PC-3 (cell line): ENCODE measurements around the gene TCAF1. TPM values are rescaled to one million over a fixed set of nuclear protein-coding genes. Genes with fewer than 3 reads are reported as not detected.
A peak's percentile ranks its signal among the peaks of the same experiment; 100 is the strongest.
"Not testable (repeated sequence)": the region's sequence is repeated elsewhere in the genome, so short reads cannot be mapped to it uniquely, and the experiment has no call there.

ENCODE experiments used
- ATAC-seq: fragments of 200-7000 bp; cut with Tn5 transposase; 2 replicates; pipeline ENCODE4 v1.9.1; 2020; ENCODE audit warnings: mild to moderate bottlenecking, moderate library complexity
- BruUV-seq: library from RNA; stranded (reverse); fragments of 400-500 nt; replicated peaks from 2 replicates; lab custom pipeline; 2021; lab: Mats Ljungman, UMichigan
- CTCF ChIA-PET: fragments of 300-600 bp; sonication (Branson Sonifier 250); formaldehyde crosslinking; loops from one replicate; lab custom pipeline; 2022; ENCODE audit warnings: antibody characterized with exemption; lab: Charles Lee
- POLR2A ChIA-PET: fragments of 300-600 bp; sonication (Branson Sonifier 250); formaldehyde crosslinking; loops from one replicate; lab custom pipeline; 2022; ENCODE audit warnings: antibody characterized with exemption; ENCODE audit not compliant: unreplicated experiment; lab: Charles Lee
- DNase-seq: peaks from one replicate; pipeline ENCODE4 v3.0.0-alpha.2; 2015
- H2AFZ ChIP-seq: fragments of 300-600 bp; sonication (generic); 2 replicates; pipeline ENCODE4 v1.6.0; 2016; ENCODE audit warnings: antibody characterized with exemption, low read length
- H3F3A ChIP-seq: fragments of 300-600 bp; sonication (generic); one replicate; pipeline ENCODE4 v1.6.0; 2017; ENCODE audit warnings: antibody characterized with exemption, low read length, control low read depth, mild to moderate bottlenecking; ENCODE audit not compliant: unreplicated experiment
- H3K27ac ChIP-seq: fragments of 300-600 bp; sonication (generic); 2 replicates; pipeline ENCODE4 v1.5.1; 2016; ENCODE audit warnings: mild to moderate bottlenecking, low read length
- H3K27me3 ChIP-seq: fragments of 300-600 bp; sonication (generic); 2 replicates; pipeline ENCODE4 v1.6.1; 2016; ENCODE audit warnings: low read length, mixed read lengths
- H3K36me3 ChIP-seq: fragments of 300-600 bp; sonication (generic); 2 replicates; pipeline ENCODE4 v1.6.1; 2016; ENCODE audit warnings: low read depth, mixed run types, low read length, mixed read lengths
- H3K4me1 ChIP-seq: fragments of 300-600 bp; sonication (generic); 2 replicates; pipeline ENCODE4 v1.5.1; 2016; ENCODE audit warnings: low read length; ENCODE audit not compliant: insufficient read depth
- H3K4me2 ChIP-seq: fragments of 300-600 bp; sonication (generic); 2 replicates; pipeline ENCODE4 v1.6.0; 2016; ENCODE audit warnings: low read length
- H3K4me3 ChIP-seq: fragments of 300-600 bp; sonication (generic); 2 replicates; pipeline ENCODE4 v1.5.1; 2016; ENCODE audit warnings: mild to moderate bottlenecking, low read length, mixed read lengths
- H3K79me2 ChIP-seq: fragments of 300-600 bp; sonication (generic); 2 replicates; pipeline ENCODE4 v1.6.1; 2017; ENCODE audit warnings: low read length, mixed read lengths
- H3K9ac ChIP-seq: fragments of 300-600 bp; sonication (generic); 2 replicates; pipeline ENCODE4 v1.6.0; 2016; ENCODE audit warnings: mild to moderate bottlenecking, low read length
- H3K9me2 ChIP-seq: fragments of 300-600 bp; sonication (generic); replicated peaks from 2 replicates; pipeline ENCODE4 v1.6.1; 2016; ENCODE audit warnings: mixed run types, low read length, mixed read lengths
- H3K9me3 ChIP-seq: fragments of 300-600 bp; sonication (generic); 2 replicates; pipeline ENCODE4 v1.6.1; 2016; ENCODE audit warnings: low read length, mixed read lengths
- H4K20me1 ChIP-seq: fragments of 300-600 bp; sonication (generic); 2 replicates; pipeline ENCODE4 v1.6.1; 2016; ENCODE audit warnings: low read length, mixed read lengths
- CTCF ChIP-seq: fragments of 300-600 bp; sonication (generic); conservative IDR thresholded peaks from 2 replicates; pipeline ENCODE4 v1.5.1; 2017; ENCODE audit warnings: antibody characterized with exemption, low read depth, mild to moderate bottlenecking, low read length
- EZH2 ChIP-seq: fragments of 300-600 bp; sonication (generic); IDR thresholded peaks from one replicate; pipeline ENCODE4 v1.6.1; 2017; ENCODE audit warnings: antibody characterized with exemption, mild to moderate bottlenecking, low read length; ENCODE audit not compliant: unreplicated experiment
- EZH2phosphoT487 ChIP-seq: fragments of 300-600 bp; sonication (generic); IDR thresholded peaks from 2 replicates; pipeline ENCODE4 v1.6.1; 2018; ENCODE audit warnings: mild to moderate bottlenecking, antibody characterized with exemption, low read length, borderline replicate concordance
- intact Hi-C: fragments of 100-400 bp; cut with micrococcal nuclease; formaldehyde crosslinking; loops from 2 replicates; pipeline ENCODE4 v1.9.0; 2023
- total RNA-seq: library from RNA; depleted of rRNA; stranded (reverse); fragments of >200 nt; gene quantifications from 2 replicates; pipeline ENCODE4 v1.2.3, GENCODE V29; 2014

TCAF1 gene
- total RNA-seq, 1 experiment from 2014 or later = 12.4 TPM

- Histone ChIP-seq H4K20me1 (no peaks in the 10 kb centered on the region), H3K27me3 (no peaks in the 10 kb centered on the region), H3K9me2 (no peaks in the 10 kb centered on the region), H3K4me1 (no peaks in the 10 kb centered on the region), H2AFZ (no peak overlapping the region), H3K9ac (no peak overlapping the region), H3F3A (no peaks in the 10 kb centered on the region), H3K4me3 (no peak overlapping the region), H3K4me2 (no peak overlapping the region), H3K9me3 (no peaks in the 10 kb centered on the region), H3K27ac (no peak overlapping the region), H3K79me2 (no peaks in the 10 kb centered on the region), H3K36me3 (no peaks in the 10 kb centered on the region)
- no TSS peak for BruUV-seq
- ChIA-PET POLR2A (no interaction called here), CTCF (interaction anchor here (0.5 kb wide), 1 partner anchor 17 kb away, joined by 3 read pairs; no protein-coding TSS in a partner anchor)
- ATAC-seq = no peak
- DNase-seq = no peak
- intact Hi-C loops = no loop called here
- TF ChIP-seq EZH2phosphoT487 = no peak
- TF ChIP-seq EZH2 = no peak
- TF ChIP-seq CTCF = no peak
Measured at GRCh38 chr7:143876218-143876617, 25.8 kb downstream of the TCAF1 start.

- H3K27me3 ChIP-seq, H3F3A ChIP-seq, H3K9me3 ChIP-seq, H2AFZ ChIP-seq, H3K79me2 ChIP-seq, H3K27ac ChIP-seq, H4K20me1 ChIP-seq, BruUV-seq, H3K4me1 ChIP-seq, DNase-seq, H3K4me3 ChIP-seq, H3K36me3 ChIP-seq, ATAC-seq, POLR2A ChIA-PET, H3K9me2 ChIP-seq, intact Hi-C loops, CTCF ChIA-PET, H3K9ac ChIP-seq, H3K4me2 ChIP-seq: not testable (repeated sequence)
Measured at GRCh38 chr7:143873242-143873641, 28.7 kb downstream of the TCAF1 start.

- H3K79me2 ChIP-seq, H3K9me2 ChIP-seq, H3K4me3 ChIP-seq, H3K9me3 ChIP-seq, H3K4me2 ChIP-seq, H3K27ac ChIP-seq, H3K27me3 ChIP-seq, H3F3A ChIP-seq, POLR2A ChIA-PET, H4K20me1 ChIP-seq, DNase-seq, intact Hi-C loops, H3K4me1 ChIP-seq, H2AFZ ChIP-seq, H3K36me3 ChIP-seq, BruUV-seq, CTCF ChIA-PET, H3K9ac ChIP-seq: not testable (repeated sequence)
- peak; percentile 96 for ATAC-seq
Measured at GRCh38 chr7:143871534-143871933, 30.4 kb downstream of the TCAF1 start.

- BruUV-seq, H3K27me3 ChIP-seq, CTCF ChIA-PET, ATAC-seq, H3K27ac ChIP-seq, H3K4me2 ChIP-seq, H3K9me2 ChIP-seq, H3K9ac ChIP-seq, H2AFZ ChIP-seq, H3K36me3 ChIP-seq, intact Hi-C loops, H4K20me1 ChIP-seq, H3K4me1 ChIP-seq, H3K79me2 ChIP-seq, H3K4me3 ChIP-seq, H3F3A ChIP-seq, DNase-seq, POLR2A ChIA-PET, H3K9me3 ChIP-seq: not testable (repeated sequence)
Measured at GRCh38 chr7:143857994-143858393, 44.0 kb downstream of the TCAF1 start.

DNA sequence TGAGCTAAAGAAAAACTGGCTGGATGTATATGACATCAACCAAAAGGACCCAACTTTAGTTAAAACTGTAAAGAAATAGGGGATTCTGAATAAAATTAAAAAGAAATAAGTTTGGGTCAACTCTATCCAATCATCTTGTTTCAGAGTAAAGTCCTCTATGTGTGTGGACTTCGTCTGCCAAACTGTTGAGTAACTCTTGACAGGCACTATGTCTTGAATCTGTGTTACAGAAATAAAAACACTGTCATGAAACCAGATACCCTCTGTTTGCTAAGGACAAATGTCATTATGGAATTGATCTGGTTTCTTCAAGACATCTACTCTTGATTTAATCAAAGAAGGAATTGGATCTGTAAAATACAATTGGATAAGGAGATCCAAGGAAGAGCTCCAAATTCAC is 46.5 kb downstream of the TCAF1 start:
- ATAC-seq, DNase-seq, H3K4me3 ChIP-seq, H3K27me3 ChIP-seq, H3K9me2 ChIP-seq, H4K20me1 ChIP-seq, H3K9ac ChIP-seq, H3K9me3 ChIP-seq, BruUV-seq, H3K36me3 ChIP-seq, H2AFZ ChIP-seq, CTCF ChIA-PET, H3K4me2 ChIP-seq, H3K79me2 ChIP-seq, H3K27ac ChIP-seq, H3F3A ChIP-seq, POLR2A ChIA-PET, H3K4me1 ChIP-seq, intact Hi-C loops: not testable (repeated sequence)
